Stimulated activated naive B cell treated with anti-CD40 and anti-IgM and Interleukin-4, amounts not matched to agents 10 μg/mL and 1 μg/mL and 100 μg/mL, for 72 hours (primary cell): ENCODE data around the gene IP6K1.
A peak's percentile ranks its signal among the peaks of the same experiment; 100 is the strongest.

Experiments
- ATAC-seq, 2 donors: fragments of 150-1000 bp; cut with Tn5 transposase; replicated peaks; 2 replicates each; pipeline ENCODE4 v1.10.0; 2021; ENCODE audit warnings: moderate library complexity in 1 of 2
- DNase-seq: peaks from one replicate; pipeline ENCODE4 v3.0.0; 2021
- H3K27ac Mint-ChIP-seq: one replicate; pipeline ENCODE4 v1.8.0; 2022; ENCODE audit warnings: mild to moderate bottlenecking, mixed read lengths
- H3K27me3 Mint-ChIP-seq, 2 donors: one replicate each; pipeline ENCODE4 v1.8.0; 2022; ENCODE audit warnings: mixed read lengths in 2 of 2
- H3K36me3 Mint-ChIP-seq, 2 donors: one replicate each; pipeline ENCODE4 v1.8.0; 2022; ENCODE audit warnings: mixed read lengths in 2 of 2, mild to moderate bottlenecking in 1 of 2
- H3K4me1 Mint-ChIP-seq, 2 donors: one replicate each; pipeline ENCODE4 v1.8.0; 2022; ENCODE audit warnings: mixed read lengths in 2 of 2, mild to moderate bottlenecking in 1 of 2
- H3K4me3 Mint-ChIP-seq, 2 donors: one replicate each; pipeline ENCODE4 v1.8.0; 2022; ENCODE audit warnings: mild to moderate bottlenecking in 2 of 2, mixed read lengths in 2 of 2, moderate library complexity in 1 of 2
- H3K9me3 Mint-ChIP-seq, 2 donors: one replicate each; pipeline ENCODE4 v1.8.0; 2022; ENCODE audit warnings: mixed read lengths in 2 of 2, mild to moderate bottlenecking in 1 of 2

The IP6K1 gene

DNA sequence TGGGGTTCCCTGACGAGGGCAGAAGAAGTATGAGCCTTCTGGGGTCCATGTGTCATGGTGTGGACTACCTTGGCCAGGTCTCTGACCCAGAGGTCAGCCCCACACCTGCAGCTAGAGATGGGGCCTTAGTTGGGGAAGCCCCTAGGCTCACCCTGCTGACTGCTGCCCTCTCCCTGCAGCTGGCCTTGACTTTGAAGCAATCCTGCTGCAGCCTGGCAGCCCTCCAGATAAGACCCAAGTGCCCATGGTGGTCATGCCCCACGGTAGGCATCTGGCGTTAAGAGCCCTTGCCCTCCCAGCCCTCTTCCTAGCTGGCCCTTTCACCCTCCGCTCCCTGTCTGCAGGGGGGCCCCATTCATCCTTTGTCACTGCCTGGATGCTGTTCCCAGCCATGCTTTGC, 104.8 kb downstream of the IP6K1 start:
- Mint-ChIP-seq H3K36me3 (peaks cover 54 to 60% of the 10 kb centered on the region in 2 donors), H3K4me3 (no peak overlapping the region), H3K27me3 (peaks cover 5% of the 10 kb centered on the region in 2 donors), H3K4me1 (peaks cover 24 to 34% of the 10 kb centered on the region in 2 donors), H3K9me3 (no peaks in the 10 kb centered on the region), H3K27ac (no peak overlapping the region)
- peak in 1 of 2 donors; percentile 10 for ATAC-seq
- DNase-seq: no peak

DNA sequence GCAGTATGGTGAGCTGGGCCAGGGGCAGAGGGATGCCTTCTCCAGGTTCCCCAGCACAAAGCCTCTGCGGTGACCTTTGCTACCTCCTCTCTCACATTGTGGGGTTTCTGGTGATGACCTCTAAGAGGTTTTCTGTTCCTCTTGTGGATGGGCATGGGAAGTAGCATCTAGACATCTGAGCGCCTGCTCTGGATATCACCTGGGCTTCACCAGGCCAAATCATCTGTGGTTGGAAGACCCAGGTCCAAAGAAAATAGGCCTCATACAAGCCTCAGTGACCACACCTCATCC, 105.2 kb downstream of the IP6K1 start:
- Mint-ChIP-seq H3K36me3 (peaks cover 55 to 62% of the 10 kb centered on the region in 2 donors), H3K4me3 (peak overlapping the region in 1 of 2 donors; percentile 39), H3K9me3 (no peaks in the 10 kb centered on the region), H3K4me1 (peaks cover 25 to 32% of the 10 kb centered on the region in 2 donors), H3K27me3 (peaks cover 5% of the 10 kb centered on the region in 2 donors), H3K27ac (no peak overlapping the region)
- DNase-seq (no peak), ATAC-seq (peak; percentile 76 to 78)

GRCh38 chr3:49680493-49681231, 105.7 kb downstream of the IP6K1 start:
- no peaks in the 10 kb centered on the region for H3K9me3 Mint-ChIP-seq
- no peak for DNase-seq
- H3K4me1 Mint-ChIP-seq: peaks cover 28 to 32% of the 10 kb centered on the region in 2 donors
- peak; percentile 76 to 80 for ATAC-seq
- H3K36me3 Mint-ChIP-seq: peaks cover 60 to 67% of the 10 kb centered on the region in 2 donors
- peaks cover 5% of the 10 kb centered on the region in 2 donors for H3K27me3 Mint-ChIP-seq
- peak overlapping the region in 1 of 2 donors; percentile 39 for H3K4me3 Mint-ChIP-seq
- H3K27ac Mint-ChIP-seq: peak overlapping the region; percentile 39

GRCh38 chr3:49675912-49676311, 110.4 kb downstream of the IP6K1 start:
- ATAC-seq (no peak), DNase-seq (no peak)
- Mint-ChIP-seq H3K27me3 (no peaks in the 10 kb centered on the region), H3K4me1 (peaks cover 38 to 40% of the 10 kb centered on the region in 2 donors), H3K36me3 (peaks cover 37 to 50% of the 10 kb centered on the region in 2 donors), H3K9me3 (no peaks in the 10 kb centered on the region), H3K27ac (no peak overlapping the region), H3K4me3 (no peak overlapping the region)

DNA sequence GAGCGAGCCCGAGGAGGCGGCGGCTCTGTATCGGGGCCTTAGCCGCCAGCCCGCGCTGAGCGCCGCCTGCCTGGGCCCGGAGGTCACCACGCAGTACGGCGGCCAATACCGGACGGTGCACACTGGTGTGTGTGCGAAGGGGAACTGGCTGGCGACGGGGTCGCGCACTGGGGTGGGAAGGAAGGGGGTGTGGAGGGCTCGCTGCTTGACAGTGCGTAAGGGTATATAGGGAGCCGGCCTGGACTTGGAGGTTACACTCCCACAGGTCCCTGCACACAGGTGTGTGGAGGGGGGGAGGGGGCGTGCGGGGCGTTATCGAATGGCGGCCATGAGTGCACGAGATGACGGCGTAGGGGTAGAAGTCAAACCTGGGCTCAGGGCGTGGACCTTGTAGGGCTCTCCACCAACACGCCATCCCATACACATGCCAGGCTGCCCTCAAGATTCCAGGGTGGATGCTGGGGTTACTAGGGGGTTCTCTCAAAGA, 111.8 kb downstream of the IP6K1 start:
- Mint-ChIP-seq H3K36me3 (peaks cover 25 to 36% of the 10 kb centered on the region in 2 donors), H3K27ac (peak overlapping the region; percentile 99), H3K9me3 (no peaks in the 10 kb centered on the region), H3K4me1 (peaks cover 24 to 30% of the 10 kb centered on the region in 2 donors), H3K4me3 (peak overlapping the region; percentile 95 to 98), H3K27me3 (no peaks in the 10 kb centered on the region)
- ATAC-seq (peak; percentile 30 to 32), DNase-seq (no peak)
